HepG2 (cell line): ENCODE results near the gene WIPF2. TPM values are rescaled to one million over a fixed set of nuclear protein-coding genes. Genes with fewer than 3 reads are reported as not detected.
A peak's percentile ranks its signal among the peaks of the same experiment; 100 is the strongest.

ENCODE experiments used
- ARID4A ChIP-seq: sonication (generic); formaldehyde crosslinking; IDR thresholded peaks from 2 replicates; pipeline ENCODE4 v1.5.0; 2020; ENCODE audit warnings: mild to moderate bottlenecking, missing genetic modification reagents, borderline replicate concordance
- BCLAF1 ChIP-seq: fragments of 450-650 bp; IDR thresholded peaks from 2 replicates; pipeline ENCODE4 v1.6.1; 2017; ENCODE audit warnings: mild to moderate bottlenecking
- DNMT1 ChIP-seq: sonication (generic); formaldehyde crosslinking; IDR thresholded peaks from 2 replicates; pipeline ENCODE4 v1.5.1; 2020; ENCODE audit warnings: mild to moderate bottlenecking, missing genetic modification reagents
- GRHL1 ChIP-seq: sonication (generic); formaldehyde crosslinking; conservative IDR thresholded peaks from 2 replicates; pipeline ENCODE4 v1.8.0; 2022; ENCODE audit warnings: missing genetic modification reagents
- HNRNPK ChIP-seq: fragments of 200-400 bp; formaldehyde crosslinking; IDR thresholded peaks from 2 replicates; pipeline ENCODE4 v1.6.1; 2018; ENCODE audit warnings: low read length, low read depth, moderate library complexity, mild to moderate bottlenecking; ENCODE audit not compliant: poor library complexity, severe bottlenecking
- MXI1 ChIP-seq: IDR thresholded peaks from 3 replicates; pipeline ENCODE4 v1.6.1; 2012; ENCODE audit warnings: low read depth, low read length, inconsistent platforms, borderline replicate concordance
- ONECUT2 ChIP-seq: sonication (generic); formaldehyde crosslinking; IDR thresholded peaks from 2 replicates; pipeline ENCODE4 v1.4.0; 2020; ENCODE audit warnings: missing genetic modification reagents
- SATB2 ChIP-seq: sonication (generic); formaldehyde crosslinking; IDR thresholded peaks from 2 replicates; pipeline ENCODE4 v1.5.0; 2020; ENCODE audit warnings: missing genetic modification reagents
- SMAD9 ChIP-seq: sonication (generic); formaldehyde crosslinking; IDR thresholded peaks from 2 replicates; pipeline ENCODE4 v1.5.1; 2020; ENCODE audit warnings: mild to moderate bottlenecking, missing genetic modification reagents
- ZNF142 ChIP-seq: sonication (generic); formaldehyde crosslinking; IDR thresholded peaks from 2 replicates; pipeline ENCODE4 v1.4.0; 2020; ENCODE audit warnings: missing genetic modification reagents
- ZNF382 ChIP-seq: sonication (generic); formaldehyde crosslinking; IDR thresholded peaks from 2 replicates; pipeline ENCODE4 v1.5.0; 2020; ENCODE audit warnings: missing genetic modification reagents, mild to moderate bottlenecking, borderline replicate concordance
- ZNF720 ChIP-seq: sonication (generic); formaldehyde crosslinking; IDR thresholded peaks from 2 replicates; pipeline ENCODE4 v1.4.0; 2020; ENCODE audit warnings: missing genetic modification reagents
- ZNF776 ChIP-seq: sonication (generic); formaldehyde crosslinking; IDR thresholded peaks from 2 replicates; pipeline ENCODE4 v1.4.0; 2020; ENCODE audit warnings: mild to moderate bottlenecking, missing genetic modification reagents
- polyA plus RNA-seq, 8 experiments: library from polyadenylated mRNA; depleted of rRNA in 3 of 8; stranded (reverse) in 7 of 8; unstranded in 1 of 8; fragments of >200 nt; fragmentation: Illumina TruSeq in 4 of 8; extraction: Trizol in 4 of 8; gene quantifications; 2 replicates each; pipeline versions ENCODE4 v1.2.1 to v1.2.3, GENCODE V29; 2011 to 2016; ENCODE audit warnings: low read depth in 4 of 8, missing spikeins in 1 of 8, mixed read lengths in 1 of 8; ENCODE audit not compliant: insufficient read depth in 1 of 8
- total RNA-seq, 5 experiments: library from RNA; depleted of rRNA; stranded (reverse); fragments of >200 nt; fragmentation: Illumina TruSeq; extraction: Trizol; gene quantifications; 2 replicates each; pipeline ENCODE4 v1.2.3, GENCODE V29; 2016; ENCODE audit warnings: low read depth in 1 of 5

The WIPF2 gene
- total and polyA plus RNA-seq, 2 of the 13 experiments (the other 11 are each of a cell fraction or from before 2014, with no cell fraction given): 7.2 to 10.8 TPM

GRCh38 chr17:40316571-40317344, 97.7 kb downstream of the WIPF2 start (continued):
- peak; percentile 76; the same call in 1 of the 2 replicates for TF ChIP-seq ZNF142 (CRISPR knock-in tag)
- TF ChIP-seq ZNF382 (CRISPR knock-in tag): no peak
- 0 out of 2 replicates have a peak, but pooled peaks have one; percentile 62 for TF ChIP-seq ZNF776 (CRISPR knock-in tag)
- TF ChIP-seq ONECUT2 (CRISPR knock-in tag): 0 out of 2 replicates have a peak, but pooled peaks have one; percentile 23
- no peak for TF ChIP-seq GRHL1 (CRISPR knock-in tag)
- no peak for TF ChIP-seq ZNF720
- TF ChIP-seq ARID4A (CRISPR knock-in tag): peak; percentile 78; the same call in 1 of the 2 replicates
- peak; percentile 55; the same call in 1 of the 2 replicates for TF ChIP-seq SATB2 (CRISPR knock-in tag)
- TF ChIP-seq MXI1: peak; percentile 52; the same call in 1 of the 3 replicates
- no peak for TF ChIP-seq SMAD9
- no peak for TF ChIP-seq BCLAF1
- TF ChIP-seq HNRNPK: no peak
- TF ChIP-seq DNMT1 (CRISPR knock-in tag): no peak
